Measurements from ENCODE around the gene MPPED1.
A peak's percentile ranks its signal among the peaks of the same experiment; 100 is the strongest.

MPPED1 gene

DNA sequence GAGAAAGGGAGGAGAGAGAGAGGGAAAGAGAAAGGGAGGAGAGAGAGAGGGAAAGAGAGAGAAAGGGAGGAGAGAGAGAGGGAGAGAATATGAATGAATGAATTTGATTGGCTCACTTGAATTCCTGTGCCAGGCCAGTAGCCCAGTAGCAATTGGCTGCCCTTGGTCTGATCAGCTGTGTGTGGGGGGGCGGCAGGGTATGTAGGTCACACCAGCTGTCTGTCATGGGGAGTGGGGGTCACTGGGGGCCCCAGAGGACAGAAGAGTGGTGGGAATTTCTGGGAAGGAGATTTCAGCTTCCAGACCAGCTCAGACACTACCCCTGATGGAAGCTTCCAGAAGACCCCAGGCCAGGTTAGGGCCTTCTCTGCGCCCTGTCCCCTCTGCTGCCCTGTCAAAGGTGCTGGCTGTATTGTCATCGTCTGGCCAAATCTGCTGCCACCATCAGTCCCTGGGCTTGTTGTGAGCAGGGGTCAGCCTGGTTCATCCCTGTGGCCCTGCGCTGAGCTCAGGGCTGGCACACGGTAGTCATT lies 21.1 kb downstream of the MPPED1 start:
- no peak for DNase-seq

DNA sequence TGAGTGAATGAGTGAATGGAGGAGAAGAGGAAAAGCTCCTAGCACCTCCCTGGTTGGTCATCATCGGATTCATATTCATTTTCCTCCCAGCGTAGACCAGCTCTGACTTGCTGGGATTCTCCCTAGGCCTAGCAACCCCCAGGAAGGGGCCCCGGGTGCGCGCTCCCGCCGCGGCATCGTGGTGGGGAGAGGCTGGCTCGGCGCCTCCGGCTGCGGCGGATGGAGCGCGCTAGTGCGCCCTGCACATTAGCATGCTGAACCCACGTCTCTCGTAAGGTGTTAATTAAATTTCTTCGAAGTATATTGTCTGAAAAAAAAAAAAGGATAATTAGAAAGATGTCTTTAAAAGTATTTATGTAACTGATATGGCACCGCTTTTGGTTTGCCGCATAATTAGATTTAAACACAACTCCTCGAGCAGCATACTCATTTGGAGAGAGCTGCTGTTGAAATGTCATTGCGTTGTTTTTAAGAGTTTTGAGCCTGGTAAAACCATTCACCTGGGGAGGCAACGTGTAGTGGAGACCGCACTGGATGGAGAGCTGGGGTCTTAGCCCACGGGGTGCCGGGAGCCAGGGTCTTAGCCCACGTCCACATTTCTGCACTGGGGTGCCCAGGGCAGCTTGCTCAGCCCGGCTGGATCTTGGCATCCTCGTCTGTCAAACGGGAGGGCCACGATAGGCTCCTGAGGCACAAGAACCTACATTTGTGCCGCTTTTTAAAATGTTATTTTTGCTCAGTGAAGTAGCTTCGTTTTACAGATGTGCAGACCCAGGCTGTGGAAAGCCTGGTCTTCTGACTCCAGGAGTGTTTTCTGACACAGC lies 21.8 kb downstream of the MPPED1 start:
- DNase-seq, result no peak

DNA sequence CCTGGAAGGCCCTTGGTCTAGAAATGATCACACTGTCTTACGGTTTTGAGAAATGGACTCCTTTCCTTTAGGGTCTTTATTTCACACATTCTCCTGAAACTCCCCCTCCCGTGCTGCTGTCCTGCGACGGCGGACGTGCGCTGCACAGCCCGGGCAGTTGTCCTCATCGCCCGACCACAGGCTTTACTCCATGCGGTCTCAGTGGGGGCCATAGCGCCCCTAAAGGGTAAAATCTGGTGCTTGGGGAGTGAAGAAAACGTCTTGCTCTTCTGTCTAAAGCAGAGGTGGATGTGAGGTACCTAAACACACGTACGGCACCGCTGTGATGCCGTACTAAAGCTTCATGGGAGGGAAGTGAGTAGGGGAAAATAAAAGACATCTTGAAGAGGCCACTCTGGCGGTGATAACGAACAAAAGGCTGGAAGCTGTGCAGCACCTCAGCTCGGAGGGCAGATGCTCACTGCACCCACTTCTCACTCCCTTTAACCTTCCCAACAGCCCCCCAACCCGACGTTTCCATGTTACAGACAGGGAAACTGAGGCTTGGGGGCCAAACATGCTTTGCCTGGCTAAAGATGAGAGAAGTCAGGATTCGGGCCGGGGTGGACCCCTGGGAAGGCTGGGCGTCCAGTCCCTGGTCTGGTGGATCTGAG lies 22.6 kb downstream of the MPPED1 start:
- no peak for DNase-seq

DNA sequence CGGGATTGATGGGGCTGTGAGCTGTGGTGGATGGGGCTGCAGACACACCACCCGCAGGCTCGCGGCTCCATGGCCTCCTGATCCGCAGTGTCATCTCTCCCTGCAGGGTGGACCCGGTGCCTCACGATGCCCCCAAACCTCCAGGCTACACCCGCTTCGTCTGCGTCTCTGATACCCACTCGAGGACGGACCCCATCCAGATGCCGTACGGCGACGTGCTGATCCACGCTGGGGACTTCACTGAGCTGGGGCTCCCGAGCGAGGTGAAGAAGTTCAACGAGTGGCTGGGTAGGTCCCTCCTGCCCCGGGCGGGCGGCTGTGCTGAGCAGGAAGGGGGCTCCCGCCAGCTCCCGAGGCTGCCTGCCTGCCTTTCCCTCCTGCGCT lies 23.1 kb downstream of the MPPED1 start:
- no peak for DNase-seq

DNA sequence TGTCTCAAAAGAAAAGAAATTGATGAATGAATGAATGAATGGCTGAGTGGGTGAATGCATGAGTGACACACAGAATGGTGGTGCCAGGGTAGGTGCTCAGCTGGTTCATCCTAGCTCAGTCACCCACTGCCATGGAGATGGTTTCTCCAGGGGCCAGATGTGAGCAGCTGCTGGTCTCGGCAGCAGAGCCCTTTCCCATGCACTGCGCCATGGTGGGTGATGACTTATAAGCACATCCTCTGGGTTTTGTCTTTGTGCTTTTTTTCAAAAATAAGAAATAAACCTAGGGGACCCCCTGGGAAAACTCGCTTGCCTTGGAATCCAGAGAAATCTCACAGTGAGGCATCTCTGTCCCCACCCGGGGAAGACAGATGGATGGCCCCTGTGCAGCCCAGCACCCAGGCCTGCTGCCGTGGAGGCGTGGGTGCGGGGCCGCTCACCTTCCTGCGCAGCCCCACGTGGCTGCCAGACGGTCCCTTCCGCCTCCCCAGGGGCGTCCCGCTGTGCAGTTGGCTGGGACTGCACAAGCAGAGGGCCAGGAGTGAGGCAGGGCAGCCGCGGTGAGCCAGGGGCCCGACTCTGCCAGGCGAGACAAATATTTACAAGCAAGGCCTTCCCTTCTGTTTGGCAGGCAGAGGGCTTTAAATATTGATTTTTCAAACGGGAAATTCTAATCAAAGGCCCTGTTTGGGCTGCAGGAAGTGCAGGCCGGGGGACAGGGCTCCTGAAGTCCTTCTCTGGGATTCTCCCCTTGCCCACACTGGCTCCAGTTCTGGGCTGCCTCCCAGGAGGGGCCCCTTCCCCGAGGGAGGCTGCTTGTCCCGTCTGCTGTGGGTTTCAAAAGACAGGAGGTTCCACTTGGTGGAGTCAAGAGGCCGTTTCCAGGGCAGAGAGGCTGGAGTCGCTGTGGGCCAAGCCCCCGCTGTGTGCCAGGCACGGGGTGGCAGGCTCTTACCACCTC lies 24.3 kb downstream of the MPPED1 start:
- DNase-seq, result peak; percentile 48

DNA sequence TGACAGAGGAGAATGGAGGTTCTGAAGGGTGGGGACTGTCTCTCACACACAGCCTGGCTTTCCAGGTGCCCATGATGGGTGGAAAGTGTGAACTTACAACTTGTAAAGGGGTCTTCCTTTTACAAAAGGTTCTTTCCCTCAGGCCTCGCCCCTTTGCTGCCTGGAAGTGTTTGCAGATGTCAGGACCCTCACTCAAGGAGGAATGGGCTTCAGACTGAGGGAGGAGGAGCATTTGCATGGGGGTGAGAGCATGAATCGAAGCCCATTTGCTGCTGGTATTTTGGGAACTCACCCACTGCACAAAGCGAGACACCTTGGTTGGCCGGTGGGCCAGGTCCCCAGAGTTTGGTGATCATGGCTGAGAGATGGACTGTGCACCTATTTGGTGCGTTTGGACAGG lies 25.1 kb downstream of the MPPED1 start:
- DNase-seq, result no peak

DNA sequence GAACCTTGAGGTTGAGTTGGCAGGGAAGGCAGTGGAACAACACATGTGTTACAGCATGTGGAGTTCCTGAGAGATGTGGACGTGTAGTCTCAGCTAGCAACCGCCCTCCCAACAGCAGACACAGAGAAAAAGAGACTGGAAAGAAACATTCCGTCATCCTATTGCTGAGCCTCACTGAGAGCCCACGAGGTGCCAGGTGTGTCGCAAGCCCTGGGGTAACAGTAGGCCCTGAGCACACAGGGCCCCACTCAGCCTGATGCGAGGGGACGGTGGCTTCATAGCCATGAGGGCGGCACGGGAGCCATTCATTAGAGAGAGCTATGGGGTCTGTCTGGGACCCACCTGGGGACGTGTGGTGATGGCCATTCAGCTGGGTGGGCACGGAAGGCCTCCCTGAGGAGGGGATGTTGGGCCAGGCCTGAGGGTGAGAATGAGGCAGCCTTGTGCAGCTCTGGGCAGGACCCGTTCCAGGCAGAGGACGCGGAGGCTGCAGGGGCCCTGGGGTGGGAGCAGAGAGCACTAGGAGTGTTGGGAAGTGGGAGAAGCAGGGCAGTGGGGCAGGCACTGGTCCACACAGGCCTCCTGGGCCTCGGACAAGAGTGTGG lies 26.2 kb downstream of the MPPED1 start:
- DNase-seq, result no peak

DNA sequence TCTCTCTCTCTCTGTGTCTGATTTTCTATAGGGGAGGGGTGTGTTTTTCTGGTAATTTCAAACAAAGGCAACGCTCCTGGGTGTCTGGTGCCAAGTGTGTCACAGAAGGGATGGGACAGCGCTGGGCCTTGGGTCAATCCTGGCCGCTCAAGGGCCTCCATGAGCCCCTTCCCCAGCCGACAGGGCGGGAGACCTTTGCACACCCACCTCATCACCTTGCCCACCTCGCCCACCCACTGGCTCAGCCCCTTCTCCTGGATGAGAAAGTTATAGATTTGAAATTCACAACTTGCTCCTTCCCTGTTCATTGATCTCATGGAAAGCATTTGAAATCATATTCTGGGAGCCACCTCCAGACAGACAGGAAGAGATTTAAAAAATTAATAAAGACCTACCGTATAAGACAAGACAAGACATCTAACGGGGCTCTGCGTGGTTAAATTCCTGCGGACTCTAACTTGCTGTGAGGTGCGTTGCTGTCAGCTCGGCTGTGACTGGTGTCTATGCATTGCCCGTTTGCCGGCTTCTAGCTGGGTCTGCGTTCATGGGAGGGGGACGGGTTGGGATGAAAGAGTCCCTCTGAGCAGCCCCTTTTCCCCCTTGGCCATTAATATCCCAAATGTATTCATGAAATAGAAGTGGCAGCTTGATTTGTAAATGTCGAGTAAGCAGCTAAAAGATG lies 27.0 kb downstream of the MPPED1 start:
- DNase-seq, result no peak

DNA sequence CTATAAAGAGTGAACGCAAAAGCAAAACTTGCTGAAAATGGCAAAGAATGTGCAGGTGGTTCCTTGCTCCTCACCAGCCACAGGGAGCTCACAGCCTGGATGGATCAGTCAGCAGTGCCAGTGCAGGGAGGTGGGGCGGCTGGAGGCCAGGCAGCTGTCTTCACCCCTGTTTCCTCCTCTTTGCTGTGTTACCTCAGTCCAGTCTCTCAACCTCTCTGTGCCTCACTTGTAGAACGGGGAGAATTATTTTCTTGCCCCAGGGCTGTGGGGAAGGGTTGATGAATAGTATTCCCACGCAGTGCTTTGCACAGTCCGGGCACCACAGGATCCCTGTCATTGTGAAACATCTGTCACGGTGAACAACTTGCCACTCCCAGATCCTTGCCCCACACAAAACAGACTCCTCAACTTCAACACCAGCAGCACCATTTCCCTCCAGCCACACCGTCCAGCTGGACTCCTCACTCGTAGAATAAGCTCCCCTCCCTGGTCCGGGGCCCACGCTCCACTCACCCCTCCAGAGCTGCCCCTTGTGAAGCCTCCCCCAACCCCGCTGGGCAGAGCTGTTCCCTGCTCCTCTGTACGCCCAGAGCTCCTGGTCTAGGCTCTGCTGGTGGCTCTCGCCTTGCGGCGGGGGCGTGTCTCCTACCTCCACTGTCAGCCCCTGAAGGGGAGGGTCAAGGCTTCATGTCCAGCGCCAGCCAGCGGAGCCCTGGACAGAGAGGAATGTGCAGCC lies 27.7 kb downstream of the MPPED1 start:
- DNase-seq, result no peak

DNA sequence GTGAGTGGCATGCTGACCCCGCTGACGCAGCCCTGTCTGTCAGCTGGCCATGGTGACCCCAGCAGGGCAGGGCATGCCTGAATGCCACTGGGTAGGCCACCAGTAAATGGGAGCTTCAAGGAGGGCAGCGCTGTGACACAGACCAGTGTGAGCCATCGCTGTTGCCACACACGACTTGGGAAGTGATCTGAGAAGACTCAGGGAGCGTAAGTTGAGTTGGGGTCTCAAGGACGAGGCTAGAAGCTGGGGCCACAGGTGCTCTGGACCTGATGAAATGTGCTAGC lies 28.2 kb downstream of the MPPED1 start:
- DNase-seq, result no peak

DNA sequence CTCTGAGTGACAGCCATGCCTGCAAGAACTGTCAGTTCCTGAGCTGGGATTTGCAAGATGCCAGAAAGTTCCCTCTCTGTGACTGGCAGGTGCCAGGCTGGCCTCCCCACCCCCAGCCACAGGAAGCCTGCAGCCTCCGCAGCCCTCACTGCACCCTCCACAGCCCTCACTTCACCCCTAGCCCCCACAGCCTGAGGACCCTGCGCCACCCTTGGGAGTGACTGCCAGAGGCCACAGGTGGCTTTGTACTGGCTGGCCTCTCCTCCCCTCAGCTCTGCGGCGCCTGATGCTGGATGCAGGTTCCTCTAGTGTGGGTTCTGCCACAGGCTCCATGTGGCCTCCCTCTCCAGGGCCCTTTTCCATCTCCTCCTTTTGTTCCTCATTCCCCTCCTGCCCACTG lies 28.7 kb downstream of the MPPED1 start:
- DNase-seq, result no peak

DNA sequence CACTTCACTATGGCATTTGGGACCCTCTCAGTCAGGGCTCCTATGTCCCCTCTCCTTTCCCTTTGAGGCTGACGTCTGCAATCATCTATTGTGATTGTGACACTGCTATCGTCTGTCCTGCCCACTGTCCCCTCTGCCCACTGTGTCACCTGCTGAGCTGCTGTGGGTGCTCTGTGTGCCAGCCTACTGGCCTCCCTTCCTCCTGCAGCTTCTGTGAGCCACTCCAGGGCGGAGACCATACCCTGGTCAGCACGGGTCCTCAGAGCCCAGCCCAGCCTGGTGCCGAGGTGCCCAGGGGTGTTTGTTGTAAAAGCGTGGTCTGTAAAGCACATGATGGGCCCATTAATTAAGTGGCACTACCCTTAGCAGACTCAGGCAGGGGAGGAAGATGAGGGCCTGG lies 29.4 kb downstream of the MPPED1 start:
- DNase-seq, result no peak

DNA sequence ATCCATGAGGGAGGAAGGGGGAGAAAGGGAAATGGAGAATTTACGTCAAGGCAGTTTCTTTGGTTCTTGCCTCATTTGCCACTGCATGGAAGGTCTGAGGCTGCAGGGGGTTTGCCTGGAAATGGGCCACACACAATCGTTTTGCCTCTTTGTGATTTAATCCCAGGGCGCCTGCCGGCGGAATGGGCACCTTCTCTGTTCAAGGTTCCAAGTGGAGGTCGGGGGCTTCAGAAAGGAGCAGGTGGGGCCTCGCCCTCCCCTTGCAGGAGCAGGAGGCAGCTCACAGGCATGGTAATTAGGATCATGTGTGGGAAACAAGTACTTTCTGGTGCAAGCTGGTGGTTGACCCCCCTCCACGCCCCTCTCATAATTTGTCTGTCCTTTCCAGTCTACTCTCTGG lies 29.9 kb downstream of the MPPED1 start:
- DNase-seq, result no peak

DNA sequence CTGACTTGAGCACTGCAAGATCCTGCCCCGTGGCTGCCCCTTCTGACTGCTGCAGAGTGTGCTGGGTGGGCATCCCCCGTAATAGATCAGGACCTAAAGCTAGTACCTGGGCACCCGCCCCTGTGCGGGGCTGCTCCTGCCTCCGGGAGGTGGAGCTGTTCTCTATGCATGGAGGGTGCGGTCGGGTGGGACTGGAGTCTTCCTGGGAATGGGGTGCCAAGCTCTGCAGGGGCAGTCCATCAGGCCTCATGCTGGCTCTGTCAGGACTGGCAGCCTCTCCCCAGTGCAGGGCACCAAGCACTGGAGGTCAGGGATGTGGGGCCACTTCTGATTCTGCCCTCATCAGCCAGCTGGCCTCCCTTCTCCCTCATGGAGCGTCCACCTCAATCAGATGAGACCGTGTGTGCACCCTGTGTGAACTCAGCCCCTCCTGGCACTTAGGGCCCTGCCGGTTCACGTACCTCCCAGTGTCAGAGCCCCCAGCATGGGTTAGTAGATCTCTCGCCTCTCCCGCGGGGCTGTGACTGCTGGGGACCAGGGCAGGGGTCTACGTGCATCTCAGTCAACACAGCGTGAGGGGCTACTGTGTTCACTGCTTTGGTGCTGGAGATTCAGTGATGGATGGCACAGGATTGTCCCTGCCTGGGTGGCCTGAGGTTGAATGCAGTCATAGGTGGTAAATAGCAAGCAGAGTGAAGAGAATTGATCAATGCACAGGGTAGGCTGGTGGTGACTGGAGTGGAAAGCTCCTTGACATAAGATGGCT lies 30.8 kb downstream of the MPPED1 start:
- no peak for DNase-seq

DNA sequence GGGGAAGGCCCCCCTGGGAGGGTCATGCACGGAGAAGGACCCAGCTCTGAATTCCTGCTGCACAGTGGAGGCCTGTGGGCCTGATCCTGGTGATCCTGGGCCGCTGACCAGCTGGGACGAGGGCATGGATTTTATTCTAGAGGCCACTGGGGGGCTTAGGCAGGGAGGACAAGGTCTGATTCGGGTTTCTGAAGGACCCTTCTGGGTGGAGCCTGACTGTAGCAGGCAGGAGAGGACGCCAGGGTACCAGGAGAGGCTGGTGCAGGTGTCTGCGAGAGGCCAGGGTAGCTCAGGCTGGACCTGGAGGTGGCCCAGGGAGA lies 31.3 kb downstream of the MPPED1 start:
- no peak for DNase-seq

DNA sequence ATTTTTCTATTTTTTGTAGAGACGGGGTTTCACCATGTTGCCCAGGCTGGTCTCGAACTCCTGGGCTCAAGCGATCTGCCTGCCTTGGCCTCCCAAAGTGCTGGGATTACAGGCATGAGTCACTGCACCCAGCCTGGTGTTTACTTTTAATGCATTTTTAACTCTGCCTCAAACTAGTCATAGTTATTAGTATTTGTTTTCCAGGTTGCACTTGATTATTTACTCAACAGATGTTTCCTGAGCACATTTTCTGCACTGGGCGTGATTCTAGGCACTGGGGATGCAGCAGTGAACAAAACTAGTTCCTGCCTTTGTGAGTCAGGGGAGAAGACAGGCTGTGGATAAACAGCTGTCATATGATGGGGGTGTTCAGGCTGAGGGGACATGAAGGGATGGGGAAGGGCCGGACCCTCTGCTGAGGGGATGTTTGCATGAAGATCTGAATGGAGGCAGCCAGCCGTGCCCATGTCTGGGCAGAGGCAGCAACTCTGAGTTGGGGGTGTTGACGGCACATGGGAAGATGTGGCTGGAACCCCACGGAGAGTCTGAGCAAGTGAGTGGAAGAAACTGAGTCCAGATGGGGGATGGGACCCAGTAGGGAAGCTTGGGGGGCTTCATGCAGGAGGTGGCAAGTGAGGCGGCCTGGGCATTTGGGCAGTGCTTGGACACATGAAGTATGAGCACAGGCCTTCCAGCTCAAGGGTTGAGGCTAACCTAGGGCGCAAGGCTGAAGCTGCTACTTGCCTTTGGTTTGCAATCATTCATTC lies 34.4 kb downstream of the MPPED1 start:
- peak; percentile 20 for DNase-seq

DNA sequence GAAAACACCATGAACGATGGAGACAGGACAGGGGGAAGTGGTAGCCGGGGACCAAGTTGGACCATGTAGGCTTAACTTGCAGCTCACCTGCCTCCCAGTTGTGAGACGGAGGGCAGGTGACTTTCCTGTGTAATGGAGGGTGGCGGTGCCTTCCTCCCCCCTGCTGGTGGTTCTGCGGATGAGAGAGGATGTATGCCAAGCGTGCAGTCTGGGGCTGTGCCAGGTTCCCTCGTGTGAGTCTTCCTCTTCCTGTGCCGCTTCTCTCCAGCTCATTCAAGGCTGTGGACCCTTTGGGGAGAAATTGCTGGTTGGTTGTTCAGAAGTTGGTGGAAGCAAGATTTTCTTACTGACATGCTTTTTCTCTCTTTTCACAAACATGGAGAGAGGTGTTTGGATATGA lies 35.1 kb downstream of the MPPED1 start:
- DNase-seq, result peak; percentile 77

DNA sequence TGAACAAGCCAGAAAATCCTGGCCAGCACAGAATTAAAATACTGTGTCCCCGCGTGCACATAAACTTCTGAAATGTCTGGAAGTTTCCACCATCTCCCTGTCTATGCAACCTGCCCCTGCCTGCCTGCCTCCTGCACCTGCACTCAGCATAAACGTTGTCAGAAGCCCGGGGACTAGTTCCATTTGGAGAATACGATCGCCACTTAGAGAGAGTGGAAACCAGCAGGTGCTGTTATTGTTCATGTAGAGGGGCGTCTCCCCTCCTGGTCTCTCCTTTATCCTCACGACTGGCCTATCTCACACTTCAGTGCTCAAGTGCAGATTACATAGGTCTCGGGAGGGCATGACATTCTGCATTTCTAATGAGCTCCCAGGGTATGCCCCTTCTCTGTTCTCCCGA lies 35.6 kb downstream of the MPPED1 start:
- peak; percentile 87 for DNase-seq

DNA sequence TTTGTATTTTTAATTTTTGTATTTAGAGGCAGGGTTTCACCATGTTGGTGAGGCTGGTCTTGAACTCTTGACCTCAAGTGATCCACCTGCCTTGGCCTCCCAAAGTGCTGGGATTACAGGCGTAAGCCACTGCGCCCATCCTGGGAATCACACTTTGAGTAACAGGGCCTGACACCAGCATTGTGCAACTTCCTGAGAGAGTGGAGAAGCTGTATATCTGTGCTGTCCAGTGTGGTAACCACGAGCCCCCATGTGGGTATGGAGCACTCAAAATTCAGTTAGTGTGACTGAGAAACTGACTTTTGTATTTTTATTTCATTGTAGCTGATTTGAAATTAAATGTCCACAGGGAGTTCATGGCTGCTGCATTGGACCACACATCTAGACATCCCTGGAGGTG lies 36.2 kb downstream of the MPPED1 start:
- no peak for DNase-seq

DNA sequence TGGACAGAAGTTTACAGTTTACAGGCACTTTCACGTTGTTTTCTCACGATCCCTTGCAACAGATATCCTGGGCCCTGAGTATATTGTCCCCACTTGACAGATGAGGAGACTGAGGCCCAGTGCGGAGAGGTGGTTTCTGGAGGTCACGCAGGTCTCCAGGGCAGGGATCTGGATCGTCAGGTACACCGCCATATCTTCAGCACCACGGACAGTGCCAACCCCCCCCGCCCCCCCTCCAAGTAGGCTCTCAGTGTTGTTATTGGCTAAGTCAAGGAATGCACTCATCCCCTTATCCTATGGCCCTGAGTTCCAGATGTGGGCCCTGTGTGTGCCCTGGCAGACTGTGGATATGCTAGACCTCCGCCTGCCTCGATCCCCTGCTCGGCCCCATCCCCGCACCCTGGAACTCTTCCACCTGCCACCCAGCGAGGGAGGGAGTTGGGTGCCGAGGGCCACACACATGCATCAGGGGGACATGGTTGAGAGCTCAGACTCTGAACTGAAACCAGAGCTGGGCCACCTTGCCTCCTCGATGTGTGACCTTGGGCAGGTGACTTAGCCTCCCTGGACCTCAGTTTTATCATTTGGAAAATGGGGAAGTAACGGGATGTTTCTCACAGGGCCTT lies 37.5 kb downstream of the MPPED1 start:
- no peak for DNase-seq
